ENCODE results near the gene RGL3. TPM values are rescaled to one million over a fixed set of nuclear protein-coding genes. Genes with fewer than 3 reads are reported as not detected.

Gene RGL3
- total RNA-seq, 1 experiment from 2014 or later: 53.1 TPM

- Histone ChIP-seq H3K4me1 (no peaks in the 10 kb centered on the region), H3K36me3 (ENCODE audit: control insufficient read depth, insufficient read depth, low read length) (no peaks in the 10 kb centered on the region), H3K27me3 (replicated peaks; ENCODE audit: control insufficient read depth, insufficient read depth, low read length) (no peaks in the 10 kb centered on the region), H3K9me3 (no peaks in the 10 kb centered on the region), H3K4me3 (ENCODE audit: low read depth, low read length) (no peak overlapping the region)
- Mint-ChIP-seq H3K9me3 (ENCODE audit: unreplicated experiment) (no peaks in the 10 kb centered on the region), H3K36me3 (ENCODE audit: insufficient read depth, unreplicated experiment) (no peaks in the 10 kb centered on the region), H3K4me1 (ENCODE audit: low read depth, unreplicated experiment) (peaks cover 6% of the 10 kb centered on the region), H3K27me3 (ENCODE audit: insufficient read depth, unreplicated experiment) (no peaks in the 10 kb centered on the region), H3K4me3 (ENCODE audit: unreplicated experiment) (no peak overlapping the region), H3K27ac (ENCODE audit: unreplicated experiment) (no peak overlapping the region)
- no peak for DNase-seq
- BruUV-seq (replicated peaks): no TSS peak
- CTCF ChIA-PET: interaction anchor here (0.9 kb wide), 1 partner anchor 42 kb away, joined by 3 read pairs; no protein-coding TSS in a partner anchor
- intact Hi-C loops (cut with micrococcal nuclease; ENCODE audit: unreplicated experiment): no loop called here
- no peak for TF ChIP-seq CTCF (IDR thresholded peaks at IDR 0.05; ENCODE audit: insufficient read depth in 1 of 2, low read depth in 1 of 2, low read length in 1 of 2, severe bottlenecking in 1 of 2, unreplicated experiment in 1 of 2)
- POLR2A ChIA-PET: interaction anchor here (0.7 kb wide), 1 partner anchor 433 kb away, joined by 13 read pairs; no protein-coding TSS in a partner anchor
Measured at GRCh38 chr19:11423164-11423790, 4.2 kb upstream of the RGL3 start.

- H3K4me1 ChIP-seq: no peaks in the 10 kb centered on the region
- BruUV-seq (replicated peaks): no TSS peak
- H3K27me3 Mint-ChIP-seq (ENCODE audit: insufficient read depth, unreplicated experiment): no peaks in the 10 kb centered on the region
- DNase-seq: peak in 1 of 2 experiments; percentile 55
- no peak overlapping the region for H3K4me3 Mint-ChIP-seq (ENCODE audit: unreplicated experiment)
- CTCF ChIA-PET: interaction anchor here (0.7 kb wide), 1 partner anchor 154 kb away, joined by 3 read pairs; no protein-coding TSS in a partner anchor
- no peaks in the 10 kb centered on the region for H3K9me3 Mint-ChIP-seq (ENCODE audit: unreplicated experiment)
- POLR2A ChIA-PET: no interaction called here
- no peaks in the 10 kb centered on the region for H3K36me3 Mint-ChIP-seq (ENCODE audit: insufficient read depth, unreplicated experiment)
- TF ChIP-seq CTCF (IDR thresholded peaks at IDR 0.05; ENCODE audit: insufficient read depth in 1 of 2, low read depth in 1 of 2, low read length in 1 of 2, severe bottlenecking in 1 of 2, unreplicated experiment in 1 of 2): no peak
- H3K27me3 ChIP-seq (replicated peaks; ENCODE audit: control insufficient read depth, insufficient read depth, low read length): no peaks in the 10 kb centered on the region
- H3K27ac Mint-ChIP-seq (ENCODE audit: unreplicated experiment): no peak overlapping the region
- peaks cover 6% of the 10 kb centered on the region for H3K4me1 Mint-ChIP-seq (ENCODE audit: low read depth, unreplicated experiment)
- H3K36me3 ChIP-seq (ENCODE audit: control insufficient read depth, insufficient read depth, low read length): no peaks in the 10 kb centered on the region
- intact Hi-C loops (cut with micrococcal nuclease; ENCODE audit: unreplicated experiment): no loop called here
- H3K9me3 ChIP-seq: no peaks in the 10 kb centered on the region
- no peak overlapping the region for H3K4me3 ChIP-seq (ENCODE audit: low read depth, low read length)
Measured at GRCh38 chr19:11422163-11423065, 3.3 kb upstream of the RGL3 start.

- DNase-seq: peak in 1 of 2 experiments; percentile 24
- ChIA-PET CTCF (interaction anchor here (0.7 kb wide), 1 partner anchor 154 kb away, joined by 3 read pairs; no protein-coding TSS in a partner anchor), POLR2A (no interaction called here)
- no peak overlapping the region for H3K27ac Mint-ChIP-seq (ENCODE audit: unreplicated experiment)
- Histone ChIP-seq H3K27me3 (replicated peaks; ENCODE audit: control insufficient read depth, insufficient read depth, low read length) (no peaks in the 10 kb centered on the region), H3K4me3 (ENCODE audit: low read depth, low read length) (no peak overlapping the region), H3K4me1 (no peaks in the 10 kb centered on the region), H3K9me3 (no peaks in the 10 kb centered on the region), H3K36me3 (ENCODE audit: control insufficient read depth, insufficient read depth, low read length) (no peaks in the 10 kb centered on the region)
- H3K4me1 Mint-ChIP-seq (ENCODE audit: low read depth, unreplicated experiment): peaks cover 6% of the 10 kb centered on the region
- H3K27me3 Mint-ChIP-seq (ENCODE audit: insufficient read depth, unreplicated experiment): no peaks in the 10 kb centered on the region
- no TSS peak for BruUV-seq (replicated peaks)
- no peak overlapping the region for H3K4me3 Mint-ChIP-seq (ENCODE audit: unreplicated experiment)
- no peaks in the 10 kb centered on the region for H3K9me3 Mint-ChIP-seq (ENCODE audit: unreplicated experiment)
- TF ChIP-seq CTCF (IDR thresholded peaks at IDR 0.05; ENCODE audit: insufficient read depth in 1 of 2, low read depth in 1 of 2, low read length in 1 of 2, severe bottlenecking in 1 of 2, unreplicated experiment in 1 of 2): no peak
- intact Hi-C loops (cut with micrococcal nuclease; ENCODE audit: unreplicated experiment): no loop called here
- peaks cover 2% of the 10 kb centered on the region for H3K36me3 Mint-ChIP-seq (ENCODE audit: insufficient read depth, unreplicated experiment)
Measured at GRCh38 chr19:11421371-11422098, 2.4 kb upstream of the RGL3 start.
